Loucy (cell line): ENCODE measurements around the gene RPL22.

Source experiments
- EZH2phosphoT487 ChIP-seq: fragments of 200-600 bp; IDR thresholded peaks from 2 replicates; pipeline ENCODE4 v1.6.1; 2018; ENCODE audit warnings: antibody characterized with exemption, mild to moderate bottlenecking, moderate library complexity, borderline replicate concordance
- TF ChIP-seq, protein P1 (sequence below): fragments of 200-600 bp; sonication (generic); conservative IDR thresholded peaks from 2 replicates; pipeline ENCODE4 v1.5.1; 2014; ENCODE audit warnings: mild to moderate bottlenecking, antibody characterized with exemption, low read length

DNA sequence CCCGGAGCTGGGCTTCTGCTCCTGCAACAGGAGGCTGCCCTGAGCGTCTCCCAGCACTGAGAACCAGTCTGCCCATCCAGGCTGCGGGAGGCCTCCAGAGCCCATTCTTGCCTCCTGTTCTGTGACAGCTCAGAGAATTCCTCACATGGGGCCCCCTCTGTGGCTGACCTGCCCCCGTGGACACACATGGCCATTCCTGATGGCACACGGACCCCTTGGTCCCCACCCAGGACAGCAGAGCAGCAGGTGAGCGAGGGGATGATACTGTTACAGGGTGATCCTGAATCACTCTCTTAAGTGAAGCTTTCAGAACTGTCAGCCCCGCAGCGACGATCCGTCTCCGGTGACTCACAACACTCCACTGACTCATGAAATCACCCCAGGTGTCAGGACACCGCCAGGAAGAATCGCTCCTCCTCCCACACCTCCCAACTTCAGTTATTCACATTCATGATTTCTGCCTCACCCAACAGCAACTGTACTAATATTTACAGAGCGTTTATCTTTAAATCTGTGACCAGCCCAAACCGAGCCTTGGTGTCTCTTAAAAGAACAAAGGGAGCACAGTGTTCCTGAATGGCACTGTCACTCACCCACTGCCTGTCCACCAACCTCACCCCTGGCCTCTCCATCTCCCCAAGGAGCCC lies 41.7 kb downstream of the RPL22 start:
- TF ChIP-seq, protein P1, sequence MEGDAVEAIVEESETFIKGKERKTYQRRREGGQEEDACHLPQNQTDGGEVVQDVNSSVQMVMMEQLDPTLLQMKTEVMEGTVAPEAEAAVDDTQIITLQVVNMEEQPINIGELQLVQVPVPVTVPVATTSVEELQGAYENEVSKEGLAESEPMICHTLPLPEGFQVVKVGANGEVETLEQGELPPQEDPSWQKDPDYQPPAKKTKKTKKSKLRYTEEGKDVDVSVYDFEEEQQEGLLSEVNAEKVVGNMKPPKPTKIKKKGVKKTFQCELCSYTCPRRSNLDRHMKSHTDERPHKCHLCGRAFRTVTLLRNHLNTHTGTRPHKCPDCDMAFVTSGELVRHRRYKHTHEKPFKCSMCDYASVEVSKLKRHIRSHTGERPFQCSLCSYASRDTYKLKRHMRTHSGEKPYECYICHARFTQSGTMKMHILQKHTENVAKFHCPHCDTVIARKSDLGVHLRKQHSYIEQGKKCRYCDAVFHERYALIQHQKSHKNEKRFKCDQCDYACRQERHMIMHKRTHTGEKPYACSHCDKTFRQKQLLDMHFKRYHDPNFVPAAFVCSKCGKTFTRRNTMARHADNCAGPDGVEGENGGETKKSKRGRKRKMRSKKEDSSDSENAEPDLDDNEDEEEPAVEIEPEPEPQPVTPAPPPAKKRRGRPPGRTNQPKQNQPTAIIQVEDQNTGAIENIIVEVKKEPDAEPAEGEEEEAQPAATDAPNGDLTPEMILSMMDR = no peak
- TF ChIP-seq EZH2phosphoT487 = no peak
